Suppressor macrophage treated with lipopolysaccharide for 4 hours (primary cell): ENCODE results near the gene UNK.

ENCODE experiments used
- DNase-seq: peaks from one replicate; pipeline ENCODE4 v3.0.0-alpha.2; 2020

Gene UNK

DNA sequence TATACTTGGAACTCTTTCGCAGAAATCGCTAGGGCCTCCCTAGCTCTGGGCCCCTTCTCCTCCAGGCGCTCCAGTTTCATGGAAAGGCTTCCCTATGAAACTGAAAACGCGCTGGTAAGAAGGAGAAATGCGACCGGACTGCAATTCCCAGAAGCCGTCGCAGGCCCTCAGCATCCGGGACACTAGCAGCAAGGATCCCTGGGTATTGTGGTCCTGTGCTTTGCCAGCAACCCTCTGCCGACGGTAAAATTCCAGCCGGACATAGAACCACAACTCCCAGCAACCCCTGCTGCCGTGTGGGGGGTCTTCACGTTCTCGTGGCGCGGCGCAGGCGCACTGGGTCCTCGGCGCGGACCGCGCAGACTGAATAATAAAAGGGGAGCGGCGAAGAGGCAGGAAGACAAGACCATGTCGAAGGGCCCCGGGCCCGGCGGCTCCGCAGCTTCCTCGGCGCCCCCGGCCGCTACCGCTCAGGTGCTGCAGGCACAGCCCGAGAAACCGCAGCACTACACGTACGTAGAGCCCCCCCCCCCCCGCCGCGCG lies at the start of gene UNK:
Gene UNK (plus strand): TSS at position 334 of the 543 bp plus-strand sequence. CDS start 75 bp downstream, at position 409.
- DNase-seq, result peak; percentile 99

DNA sequence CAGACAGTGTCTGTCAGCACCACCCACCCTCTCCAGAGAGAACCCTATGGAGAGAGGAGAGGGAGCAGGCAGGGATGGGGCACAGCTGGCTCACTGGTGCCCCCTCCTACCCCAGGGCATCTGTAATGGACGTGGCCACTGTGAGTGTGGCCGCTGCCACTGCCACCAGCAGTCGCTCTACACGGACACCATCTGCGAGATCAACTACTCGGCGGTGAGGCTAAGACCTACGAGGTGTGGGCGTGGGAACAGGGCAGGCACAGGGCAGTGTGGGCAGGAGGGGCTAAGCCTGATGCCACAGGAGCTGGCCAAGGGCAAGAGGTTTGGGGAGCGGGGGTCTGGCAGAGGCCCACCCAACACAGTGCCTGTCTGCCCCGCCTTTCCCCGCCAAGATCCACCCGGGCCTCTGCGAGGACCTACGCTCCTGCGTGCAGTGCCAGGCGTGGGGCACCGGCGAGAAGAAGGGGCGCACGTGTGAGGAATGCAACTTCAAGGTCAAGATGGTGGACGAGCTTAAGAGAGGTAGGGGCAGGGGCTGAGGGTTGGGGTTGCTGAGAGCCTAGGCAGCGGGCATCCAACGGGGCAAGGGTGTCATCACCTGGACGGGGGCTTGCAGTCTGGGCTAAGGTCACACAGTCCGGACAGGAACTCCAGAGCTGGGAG lies 48.3 kb upstream of the UNK start:
- no peak for DNase-seq

DNA sequence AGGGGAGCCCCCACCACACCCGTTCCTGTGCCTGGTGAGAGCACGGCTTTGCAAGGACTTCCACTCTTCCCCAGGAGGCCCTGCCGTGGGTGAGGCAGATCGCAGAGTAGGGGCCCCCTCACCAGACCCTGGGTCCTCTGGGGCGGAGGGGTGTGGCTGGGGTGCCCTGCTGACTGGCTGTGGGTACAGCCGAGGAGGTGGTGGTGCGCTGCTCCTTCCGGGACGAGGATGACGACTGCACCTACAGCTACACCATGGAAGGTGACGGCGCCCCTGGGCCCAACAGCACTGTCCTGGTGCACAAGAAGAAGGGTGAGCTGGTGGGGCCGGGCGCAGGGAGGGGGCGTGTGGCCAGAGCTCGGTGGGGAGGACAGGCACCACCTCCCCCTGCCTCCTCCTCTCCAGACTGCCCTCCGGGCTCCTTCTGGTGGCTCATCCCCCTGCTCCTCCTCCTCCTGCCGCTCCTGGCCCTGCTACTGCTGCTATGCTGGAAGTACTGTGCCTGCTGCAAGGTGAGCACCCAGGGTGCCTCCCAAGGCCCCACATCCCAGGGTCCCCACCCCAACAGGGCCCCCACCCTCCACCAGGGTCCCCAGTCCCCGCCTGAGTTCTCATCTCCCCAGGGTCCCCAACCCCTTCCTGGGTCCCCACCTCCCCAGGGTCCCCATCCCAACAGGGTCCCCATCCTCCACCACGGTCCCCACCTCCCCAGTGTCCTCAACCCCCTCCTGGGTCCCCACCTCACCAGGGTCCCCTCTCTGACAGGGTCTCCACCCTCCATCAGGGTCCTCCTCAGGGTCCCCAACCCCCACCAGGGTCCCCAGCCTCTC lies 47.3 kb upstream of the UNK start:
- no peak for DNase-seq

DNA sequence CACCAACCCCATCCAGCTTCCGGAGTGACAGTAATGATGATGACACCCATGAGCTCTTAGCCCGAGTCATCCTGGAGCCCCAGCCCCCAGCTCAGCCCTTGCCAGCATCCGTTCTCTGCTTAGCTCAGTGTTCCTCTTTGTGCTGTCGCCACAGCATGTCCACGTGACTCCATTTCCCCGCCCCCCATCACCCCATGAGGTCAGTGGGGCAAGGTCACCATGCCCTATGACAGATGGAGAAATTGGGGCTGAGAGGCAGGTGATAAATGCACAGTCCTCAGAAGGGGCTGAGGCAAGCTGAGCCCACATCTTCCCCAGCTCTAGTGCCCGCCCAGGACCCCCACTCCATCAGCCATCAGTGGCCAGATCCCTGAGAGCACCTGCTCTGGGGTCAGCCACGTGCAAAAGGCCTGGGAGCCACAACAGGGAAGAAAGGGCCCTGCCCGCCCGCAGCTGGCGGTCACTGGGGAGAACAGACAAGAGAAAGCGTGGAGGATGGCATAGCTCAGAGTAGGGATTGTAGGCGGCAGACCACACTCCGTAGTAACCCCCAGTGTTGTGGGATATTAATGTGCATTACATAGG lies 46.3 kb upstream of the UNK start:
- peak; percentile 94 for DNase-seq

DNA sequence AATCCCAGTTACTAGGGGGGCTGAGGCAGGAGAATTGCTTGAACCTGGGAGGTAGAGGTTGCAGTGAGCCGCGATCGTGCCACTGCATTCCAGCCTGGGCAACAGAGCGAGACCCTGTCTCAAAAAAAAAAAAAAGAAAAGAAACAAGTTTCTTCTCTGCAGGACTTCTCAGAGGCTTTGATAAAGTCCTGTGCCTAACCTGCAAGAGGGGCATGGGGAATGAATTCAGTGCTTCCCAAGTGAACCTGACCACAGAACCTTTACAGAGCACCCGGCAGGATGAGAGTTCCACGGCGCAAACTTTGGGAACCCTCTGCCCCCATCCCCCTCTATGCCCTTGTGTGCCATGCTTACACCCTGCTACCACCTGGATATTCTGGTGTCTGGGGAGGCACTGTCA lies 45.4 kb upstream of the UNK start:
- DNase-seq, result no peak

GRCh38 chr17:75739801-75740200 lies 44.8 kb upstream of the UNK start:
- DNase-seq, result no peak

DNA sequence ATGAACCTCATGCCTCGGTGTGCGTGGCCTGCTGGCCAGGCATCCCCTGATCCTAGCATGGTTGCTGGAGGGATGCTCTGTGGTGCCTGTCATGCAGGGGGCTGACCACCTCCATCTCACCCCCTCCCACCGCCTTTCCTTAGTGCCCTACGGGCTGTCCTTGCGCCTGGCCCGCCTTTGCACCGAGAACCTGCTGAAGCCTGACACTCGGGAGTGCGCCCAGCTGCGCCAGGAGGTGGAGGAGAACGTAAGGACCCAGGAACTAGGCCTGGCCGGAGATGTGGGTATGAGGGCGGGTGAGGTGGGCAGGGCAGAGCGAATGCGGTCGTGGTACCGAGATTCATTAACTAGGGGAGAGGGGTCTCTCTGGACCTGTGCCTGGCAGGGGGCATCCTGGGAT lies 44.4 kb upstream of the UNK start:
- no peak for DNase-seq

GRCh38 chr17:75740631-75741077 lies 44.0 kb upstream of the UNK start:
- no peak for DNase-seq

DNA sequence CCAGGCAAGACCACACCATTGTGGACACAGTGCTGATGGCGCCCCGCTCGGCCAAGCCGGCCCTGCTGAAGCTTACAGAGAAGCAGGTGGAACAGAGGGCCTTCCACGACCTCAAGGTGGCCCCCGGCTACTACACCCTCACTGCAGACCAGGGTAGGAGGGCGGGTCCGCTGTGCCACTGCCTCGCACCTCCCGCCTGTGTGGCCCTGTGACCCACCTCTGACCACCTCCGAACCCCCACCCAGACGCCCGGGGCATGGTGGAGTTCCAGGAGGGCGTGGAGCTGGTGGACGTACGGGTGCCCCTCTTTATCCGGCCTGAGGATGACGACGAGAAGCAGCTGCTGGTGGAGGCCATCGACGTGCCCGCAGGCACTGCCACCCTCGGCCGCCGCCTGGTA lies 42.3 kb upstream of the UNK start:
- no peak for DNase-seq

DNA sequence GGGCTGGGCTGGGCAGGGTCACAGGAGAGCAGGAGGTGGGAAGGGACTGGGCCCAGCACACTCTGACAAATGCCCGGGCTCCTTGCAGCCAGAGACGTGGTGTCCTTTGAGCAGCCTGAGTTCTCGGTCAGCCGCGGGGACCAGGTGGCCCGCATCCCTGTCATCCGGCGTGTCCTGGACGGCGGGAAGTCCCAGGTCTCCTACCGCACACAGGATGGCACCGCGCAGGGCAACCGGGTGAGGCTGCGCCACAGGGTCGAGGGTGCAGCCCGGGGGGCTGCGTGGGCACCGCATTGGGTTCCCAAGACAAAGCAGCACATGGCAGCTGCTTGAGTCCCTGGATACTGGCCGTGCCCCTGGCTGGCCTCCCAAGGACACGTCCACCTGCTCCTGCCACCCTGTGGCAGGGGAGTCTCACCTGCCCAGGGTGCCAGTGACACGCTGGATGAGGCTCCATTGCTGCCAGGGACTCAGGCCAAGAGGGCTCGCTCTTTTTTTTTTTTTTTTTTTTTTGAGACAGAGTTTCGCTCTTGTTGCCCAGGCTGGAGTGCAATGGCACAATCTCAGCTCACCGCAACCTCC lies 40.9 kb upstream of the UNK start:
- no peak for DNase-seq

- no peak for DNase-seq
Observed at GRCh38 chr17:75748706-75749105, 35.9 kb upstream of the UNK start.

DNA sequence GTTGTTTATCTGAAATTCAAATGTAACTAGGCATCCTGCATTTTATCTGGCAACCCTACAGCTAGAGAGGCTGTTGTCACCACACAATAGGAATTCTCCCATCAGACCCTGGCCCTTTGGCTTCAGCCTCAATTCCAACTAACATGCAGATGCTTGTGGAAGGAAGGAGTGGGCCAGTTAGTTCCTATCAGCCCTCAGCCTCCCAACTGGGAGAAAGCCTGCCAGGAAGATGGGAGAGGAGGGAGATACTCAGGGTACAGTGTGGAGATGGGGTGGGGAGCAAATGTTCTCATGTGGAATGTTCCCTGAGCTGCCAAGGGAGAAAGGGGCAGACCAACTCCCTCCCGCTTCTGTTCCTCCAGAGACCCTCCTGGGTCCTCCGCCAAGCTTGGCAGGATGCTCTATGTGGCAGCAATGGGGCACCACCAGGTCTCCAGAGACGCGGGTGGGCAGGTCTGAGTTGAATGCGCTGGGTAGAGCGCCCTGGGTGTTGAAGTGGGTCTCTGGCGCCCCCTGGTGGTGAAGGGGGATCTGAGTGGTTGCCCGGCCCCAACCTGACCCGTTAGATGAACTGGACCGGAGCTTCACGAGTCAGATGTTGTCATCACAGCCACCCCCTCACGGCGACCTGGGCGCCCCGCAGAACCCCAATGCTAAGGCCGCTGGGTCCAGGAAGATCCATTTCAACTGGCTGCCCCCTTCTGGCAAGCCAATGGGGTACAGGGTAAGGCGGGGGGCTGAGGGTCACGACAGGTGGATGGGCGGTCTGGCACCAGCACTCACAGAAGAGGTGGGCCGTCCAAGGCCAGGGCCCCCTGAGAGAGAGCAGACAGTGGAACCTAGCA lies 34.8 kb upstream of the UNK start:
- DNase-seq, result peak; percentile 91

GRCh38 chr17:75750661-75751423 lies 33.8 kb upstream of the UNK start:
- no peak for DNase-seq

DNA sequence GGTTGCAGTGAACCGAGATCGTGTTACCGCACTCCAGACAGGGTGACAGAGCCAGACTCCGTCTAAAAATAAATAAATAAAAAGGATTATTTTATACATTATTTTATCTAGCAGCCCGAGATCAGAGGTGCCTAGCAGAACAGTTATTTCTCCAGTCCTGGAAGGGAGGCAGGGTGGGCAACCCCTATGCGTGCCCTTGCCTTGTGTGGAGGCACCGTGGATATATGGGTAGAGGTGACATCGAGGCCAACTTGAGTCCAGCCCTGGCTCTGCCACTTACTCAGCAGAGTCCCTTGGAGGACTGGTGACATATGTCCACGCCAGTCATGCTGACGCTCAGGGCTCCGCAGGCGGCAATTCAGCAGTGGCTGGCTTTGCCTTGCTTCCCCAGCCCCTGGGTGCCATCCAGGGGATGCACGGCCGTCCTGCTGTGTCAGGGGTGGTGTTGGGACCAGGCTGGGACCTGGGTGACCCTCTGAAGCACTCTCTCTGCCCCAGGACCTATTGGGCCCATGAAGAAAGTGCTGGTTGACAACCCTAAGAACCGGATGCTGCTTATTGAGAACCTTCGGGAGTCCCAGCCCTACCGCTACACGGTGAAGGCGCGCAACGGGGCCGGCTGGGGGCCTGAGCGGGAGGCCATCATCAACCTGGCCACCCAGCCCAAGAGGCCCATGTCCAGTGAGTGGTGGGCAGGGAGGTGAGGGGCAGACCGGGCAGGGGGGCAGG lies 32.8 kb upstream of the UNK start:
- no peak for DNase-seq

DNA sequence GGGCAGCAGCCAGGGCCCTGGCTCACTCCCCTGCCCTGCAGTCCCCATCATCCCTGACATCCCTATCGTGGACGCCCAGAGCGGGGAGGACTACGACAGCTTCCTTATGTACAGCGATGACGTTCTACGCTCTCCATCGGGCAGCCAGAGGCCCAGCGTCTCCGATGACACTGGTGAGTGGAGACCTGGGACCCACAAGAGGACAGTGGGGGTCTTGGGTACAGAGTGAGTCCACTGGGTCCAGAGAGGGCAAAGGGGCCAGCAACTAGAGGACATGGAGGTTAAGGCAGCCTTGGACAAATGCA lies 32.2 kb upstream of the UNK start:
- no peak for DNase-seq

DNA sequence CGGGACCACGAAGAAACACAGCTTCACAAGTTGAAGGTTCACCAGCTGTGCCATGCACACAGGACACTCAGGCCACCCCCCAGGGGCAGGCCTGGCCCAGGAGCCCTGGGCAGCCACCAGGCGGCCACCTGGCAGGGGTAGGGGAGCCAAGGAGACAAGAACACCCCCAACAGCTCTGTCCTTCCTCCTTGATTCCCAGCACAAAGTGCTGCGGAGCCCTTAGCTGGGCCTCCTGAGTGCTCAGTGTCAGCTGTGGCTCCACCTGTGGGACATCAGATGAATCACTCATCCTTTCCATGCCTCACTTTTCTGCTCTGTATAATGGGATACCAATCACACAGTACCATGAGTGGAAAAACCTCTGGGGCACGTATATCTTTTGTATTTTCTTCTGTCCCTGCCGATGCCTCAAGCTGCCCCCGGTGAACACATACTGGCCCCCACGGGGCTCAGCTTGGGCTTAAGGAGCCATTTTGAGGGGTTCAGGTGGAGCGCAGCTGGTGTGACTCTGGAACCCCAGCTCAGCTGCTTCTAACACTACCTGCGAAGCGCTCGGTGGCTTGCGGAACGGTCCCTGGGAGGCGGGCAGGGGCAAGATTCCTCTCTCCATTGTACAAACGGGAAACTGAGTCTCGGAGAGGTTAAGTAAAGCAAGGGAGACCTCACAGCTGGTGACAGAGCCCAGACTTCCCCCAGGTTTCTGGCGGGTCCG lies 31.6 kb upstream of the UNK start:
- DNase-seq, result no peak

DNA sequence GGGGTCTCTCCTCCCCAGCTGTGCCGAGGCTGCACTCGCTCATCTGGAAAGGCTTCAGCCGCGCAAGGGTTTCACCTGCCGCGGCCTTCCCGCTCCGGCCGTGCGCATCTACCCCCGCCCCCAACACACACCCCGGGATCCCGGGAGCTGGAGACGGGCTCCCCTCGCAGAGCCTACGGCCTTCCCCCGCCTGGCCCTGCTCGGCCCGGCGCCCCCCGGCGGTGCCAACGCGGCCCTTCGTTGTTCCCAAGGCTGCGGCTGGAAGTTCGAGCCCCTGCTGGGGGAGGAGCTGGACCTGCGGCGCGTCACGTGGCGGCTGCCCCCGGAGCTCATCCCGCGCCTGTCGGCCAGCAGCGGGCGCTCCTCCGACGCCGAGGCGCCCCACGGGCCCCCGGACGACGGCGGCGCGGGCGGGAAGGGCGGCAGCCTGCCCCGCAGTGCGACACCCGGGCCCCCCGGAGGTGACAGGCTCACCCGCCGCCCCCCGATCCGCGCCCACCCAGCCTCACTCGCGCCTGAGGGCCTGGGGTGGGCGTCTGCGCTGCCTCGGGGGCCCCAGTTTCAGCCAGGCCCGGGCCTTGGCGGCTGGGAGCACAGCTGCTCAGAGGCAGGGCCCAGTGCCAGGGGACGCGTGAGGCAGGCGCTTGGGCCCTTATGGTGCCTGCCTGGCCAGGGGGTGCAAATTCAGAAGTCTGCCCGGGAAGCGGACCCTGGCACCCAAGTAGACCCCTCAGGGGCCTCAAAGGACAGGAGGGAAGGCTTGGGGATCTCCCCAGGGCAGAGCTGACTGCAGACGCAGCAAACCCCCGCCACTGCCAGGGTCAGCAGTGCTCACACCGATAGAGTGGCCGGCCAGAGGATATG lies 30.9 kb upstream of the UNK start:
- peak; percentile 75 for DNase-seq

DNA sequence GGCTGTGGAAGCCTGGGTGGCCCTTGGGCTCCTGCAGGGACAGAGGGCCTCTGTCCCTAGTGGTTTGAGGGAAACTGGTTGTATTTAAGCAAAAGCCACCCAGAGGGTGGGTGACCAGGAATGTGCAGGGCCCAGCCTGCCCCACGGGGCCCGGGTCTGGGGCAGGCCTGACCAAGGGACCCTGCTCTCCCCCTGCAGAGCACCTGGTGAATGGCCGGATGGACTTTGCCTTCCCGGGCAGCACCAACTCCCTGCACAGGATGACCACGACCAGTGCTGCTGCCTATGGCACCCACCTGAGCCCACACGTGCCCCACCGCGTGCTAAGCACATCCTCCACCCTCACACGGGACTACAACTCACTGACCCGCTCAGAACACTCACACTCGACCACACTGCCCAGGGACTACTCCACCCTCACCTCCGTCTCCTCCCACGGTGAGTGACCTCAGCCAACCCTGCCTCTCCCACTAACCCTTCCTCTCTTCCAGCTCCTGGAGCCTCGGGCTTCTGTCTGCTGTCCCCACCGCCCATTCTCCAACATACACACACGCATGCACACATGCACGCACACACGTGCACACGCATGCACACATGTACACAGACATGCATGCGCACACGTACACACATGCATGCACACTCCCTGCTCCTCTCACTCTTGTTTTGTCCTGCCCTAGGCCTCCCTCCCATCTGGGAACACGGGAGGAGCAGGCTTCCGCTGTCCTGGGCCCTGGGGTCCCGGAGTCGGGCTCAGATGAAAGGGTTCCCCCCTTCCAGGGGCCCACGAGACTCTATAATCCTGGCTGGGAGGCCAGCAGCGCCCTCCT lies 30.0 kb upstream of the UNK start:
- DNase-seq, result no peak
